ENCODE results near the gene ATP5F1D.

The ATP5F1D gene

DNA sequence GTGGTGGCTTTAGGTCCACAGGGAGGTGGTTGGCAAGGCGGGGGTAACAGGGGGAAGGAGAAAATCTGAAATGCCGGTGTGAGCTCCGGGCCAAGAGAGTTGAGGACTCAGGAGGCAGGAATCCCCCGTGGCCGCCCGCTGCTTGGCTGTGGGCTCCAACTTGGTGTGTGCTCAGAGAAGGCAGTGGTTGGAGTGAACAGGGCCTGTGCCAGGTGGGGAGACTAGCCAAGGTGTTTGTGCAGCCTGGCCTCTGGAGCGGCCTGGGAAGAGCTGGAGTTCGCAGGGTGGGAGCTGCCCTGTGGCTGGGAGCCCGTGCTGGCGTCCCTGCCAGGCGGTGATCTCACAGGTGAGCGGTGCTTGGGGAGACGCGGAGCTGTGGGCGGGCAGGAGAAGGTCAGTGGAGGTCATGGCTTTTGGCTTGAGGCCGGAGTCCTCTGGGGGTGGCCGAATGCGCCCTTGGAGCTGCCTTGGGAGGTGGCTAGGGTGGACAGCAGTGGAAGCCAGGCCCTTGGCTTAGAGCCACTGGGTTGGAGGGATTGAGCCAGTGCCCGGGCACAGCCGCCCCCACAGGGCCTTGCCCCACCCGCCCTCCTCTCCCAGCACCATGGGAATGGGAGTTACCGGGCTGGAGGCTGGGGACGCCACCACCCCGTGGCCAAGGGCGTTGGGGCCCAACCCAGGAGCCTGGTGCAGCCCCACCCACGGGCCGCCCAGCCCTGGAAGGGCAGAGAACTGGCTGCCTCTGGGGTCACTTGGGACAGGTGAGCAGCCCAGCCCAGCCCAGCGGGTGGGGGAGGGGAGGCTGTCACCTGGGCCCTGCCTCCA is 20.5 kb downstream of the ATP5F1D start:
- Histone ChIP-seq H3K79me2 (ENCODE audit: control insufficient read depth, insufficient read depth, low read length, unreplicated experiment) (peaks cover 2% of the 10 kb centered on the region), H2AFZ (ENCODE audit: low read length, unreplicated experiment) (no peak overlapping the region), H3K4me1 (ENCODE audit: control insufficient read depth, insufficient read depth, low read length, unreplicated experiment) (peaks cover 71% of the 10 kb centered on the region), H3K27me3 (ENCODE audit: insufficient read depth, low read length) (no peaks in the 10 kb centered on the region), H3K36me3 (ENCODE audit: insufficient read depth, low read length) (no peaks in the 10 kb centered on the region), H3K4me3 (ENCODE audit: low read depth, low read length) (peak overlapping the region; percentile 92), H3K27ac (ENCODE audit: low read depth, low read length) (peak overlapping the region; percentile 96)

DNA sequence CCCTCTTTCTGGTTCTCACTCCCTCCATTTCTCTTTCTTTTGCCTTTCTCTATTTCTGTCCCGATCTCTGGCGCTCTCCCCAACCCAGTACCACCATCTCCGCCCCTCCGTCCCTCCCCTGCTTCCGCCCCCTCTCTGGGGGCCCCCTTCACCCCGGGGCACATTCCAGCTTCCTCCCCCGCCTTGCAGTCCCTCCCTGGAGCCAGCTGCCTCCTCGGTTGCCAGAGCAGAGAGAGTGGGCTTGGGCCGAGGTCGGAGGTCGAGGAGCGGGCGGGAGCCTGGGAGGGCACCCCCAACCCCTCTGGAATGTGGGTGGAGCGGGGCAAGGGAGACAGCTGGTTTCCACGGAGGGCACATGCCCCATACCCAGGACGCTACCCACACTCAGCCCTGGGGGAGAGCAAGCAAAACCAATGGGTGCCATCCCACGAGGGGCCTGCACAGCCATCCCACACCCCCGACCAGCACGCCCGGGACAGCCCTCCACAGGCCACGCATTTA is 21.1 kb downstream of the ATP5F1D start:
- peak overlapping the region; percentile 92 for H3K4me3 ChIP-seq (ENCODE audit: low read depth, low read length)
- H3K4me1 ChIP-seq (ENCODE audit: control insufficient read depth, insufficient read depth, low read length, unreplicated experiment): peaks cover 68% of the 10 kb centered on the region
- H2AFZ ChIP-seq (ENCODE audit: low read length, unreplicated experiment): no peak overlapping the region
- H3K79me2 ChIP-seq (ENCODE audit: control insufficient read depth, insufficient read depth, low read length, unreplicated experiment): no peaks in the 10 kb centered on the region
- H3K36me3 ChIP-seq (ENCODE audit: insufficient read depth, low read length): no peaks in the 10 kb centered on the region
- no peaks in the 10 kb centered on the region for H3K27me3 ChIP-seq (ENCODE audit: insufficient read depth, low read length)
- peak overlapping the region; percentile 96 for H3K27ac ChIP-seq (ENCODE audit: low read depth, low read length)

DNA sequence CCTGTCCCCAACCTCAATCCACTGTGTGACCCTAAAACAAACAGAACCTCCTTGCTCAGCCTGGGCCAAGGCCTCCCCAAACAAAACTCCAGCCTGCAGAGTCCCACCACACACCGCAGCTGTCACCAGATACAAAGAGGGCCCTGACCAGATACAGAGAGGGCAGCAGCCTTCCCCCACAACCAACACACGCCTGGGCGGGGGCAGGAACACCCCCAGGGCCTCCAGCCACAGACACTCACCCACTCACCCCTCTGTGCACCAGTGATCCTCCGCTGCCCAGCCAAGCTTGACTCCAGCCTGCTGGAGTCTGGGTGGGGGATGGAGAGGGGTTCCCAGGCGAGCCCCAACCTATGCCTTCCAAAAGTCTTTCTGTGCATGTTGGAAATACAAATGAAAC is 21.6 kb downstream of the ATP5F1D start:
- H3K4me3 ChIP-seq (ENCODE audit: low read depth, low read length): no peak overlapping the region

DNA sequence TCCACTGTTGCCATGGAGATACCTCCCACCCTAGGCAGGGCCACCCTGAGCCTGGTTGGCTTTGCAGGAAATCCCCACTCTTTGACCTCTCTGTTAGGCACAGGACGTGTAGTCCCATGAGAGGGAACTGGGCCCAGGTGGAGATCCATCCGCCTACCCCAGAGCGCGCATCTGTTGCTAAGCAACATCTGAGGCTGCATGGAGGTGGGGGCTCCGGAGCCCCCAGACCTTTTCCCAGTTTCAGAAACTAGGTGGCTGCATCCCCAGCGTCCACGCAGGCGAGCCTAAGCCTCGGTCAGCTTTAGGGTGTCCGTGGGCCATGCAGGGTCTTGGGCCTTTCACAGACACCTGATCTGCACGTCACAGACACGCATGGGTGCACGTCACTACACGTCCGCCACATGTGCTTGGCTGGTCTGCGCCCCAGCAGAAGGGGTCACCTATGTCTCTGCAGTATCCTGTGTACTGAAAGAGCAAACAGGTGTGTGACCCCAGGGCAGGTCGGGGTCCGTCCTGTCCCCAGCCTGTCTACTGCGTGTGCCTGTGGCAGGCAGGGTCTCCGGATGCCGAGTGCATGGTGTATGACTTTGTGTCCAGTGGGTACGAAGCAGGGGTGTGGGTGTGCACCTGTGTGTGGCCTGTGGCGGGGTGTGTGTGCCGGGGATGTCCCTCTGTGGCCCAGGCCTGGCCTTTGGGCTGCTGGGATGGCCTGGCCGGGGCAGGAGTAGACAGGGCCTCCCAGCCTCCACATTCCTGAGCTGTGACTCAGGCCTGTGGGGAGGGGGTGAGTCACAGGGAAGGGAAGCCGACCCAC is 23.5 kb downstream of the ATP5F1D start:
- Histone ChIP-seq H3K27me3 (ENCODE audit: insufficient read depth, low read length) (no peaks in the 10 kb centered on the region), H3K27ac (ENCODE audit: low read depth, low read length) (peak overlapping the region; percentile 97), H3K4me1 (ENCODE audit: control insufficient read depth, insufficient read depth, low read length, unreplicated experiment) (peaks cover 60% of the 10 kb centered on the region), H3K36me3 (ENCODE audit: insufficient read depth, low read length) (no peaks in the 10 kb centered on the region), H3K4me3 (ENCODE audit: low read depth, low read length) (peak overlapping the region; percentile 45; the same call in 1 of the 2 replicates), H2AFZ (ENCODE audit: low read length, unreplicated experiment) (no peak overlapping the region), H3K79me2 (ENCODE audit: control insufficient read depth, insufficient read depth, low read length, unreplicated experiment) (peaks cover 3% of the 10 kb centered on the region)

More for the DNA sequence above, 21.6 kb downstream of the ATP5F1D start:
- H3K27me3 ChIP-seq (ENCODE audit: insufficient read depth, low read length): no peaks in the 10 kb centered on the region
- H2AFZ ChIP-seq (ENCODE audit: low read length, unreplicated experiment): no peak overlapping the region
- peak overlapping the region; percentile 96 for H3K27ac ChIP-seq (ENCODE audit: low read depth, low read length)
- H3K36me3 ChIP-seq (ENCODE audit: insufficient read depth, low read length): no peaks in the 10 kb centered on the region
- peaks cover 68% of the 10 kb centered on the region for H3K4me1 ChIP-seq (ENCODE audit: control insufficient read depth, insufficient read depth, low read length, unreplicated experiment)
- H3K79me2 ChIP-seq (ENCODE audit: control insufficient read depth, insufficient read depth, low read length, unreplicated experiment): no peaks in the 10 kb centered on the region

DNA sequence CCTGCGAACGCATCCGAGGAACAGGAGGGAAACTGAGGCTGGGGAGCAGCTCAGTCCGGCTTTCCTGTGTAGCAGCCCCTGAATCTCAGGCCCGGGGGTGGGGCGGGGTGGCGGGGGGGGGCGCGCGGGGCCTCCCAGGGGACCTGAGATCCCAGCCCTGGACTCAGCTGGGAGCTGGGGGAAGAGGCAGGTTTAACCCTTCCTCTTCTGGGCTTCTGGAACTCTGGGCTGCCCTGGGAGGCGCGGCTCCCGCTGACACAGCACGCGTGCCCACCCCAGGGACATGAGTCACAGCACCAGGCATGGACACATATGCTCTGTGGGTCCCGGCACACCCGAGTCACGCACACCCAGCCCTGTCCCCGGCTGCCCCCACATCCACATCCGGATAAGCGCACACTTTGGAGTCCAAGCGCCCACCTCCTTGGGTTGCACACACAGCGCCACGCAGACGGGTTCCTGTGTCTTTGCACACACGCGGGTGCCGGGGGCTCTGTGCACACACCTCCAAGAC is 24.1 kb downstream of the ATP5F1D start:
- Histone ChIP-seq H3K36me3 (ENCODE audit: insufficient read depth, low read length) (0 out of 2 replicates have a peak, but pooled peaks cover under 1% of the 10 kb centered on the region), H3K27ac (ENCODE audit: low read depth, low read length) (peak overlapping the region; percentile 97), H3K79me2 (ENCODE audit: control insufficient read depth, insufficient read depth, low read length, unreplicated experiment) (peaks cover 10% of the 10 kb centered on the region), H3K4me1 (ENCODE audit: control insufficient read depth, insufficient read depth, low read length, unreplicated experiment) (peaks cover 57% of the 10 kb centered on the region), H3K27me3 (ENCODE audit: insufficient read depth, low read length) (no peaks in the 10 kb centered on the region), H2AFZ (ENCODE audit: low read length, unreplicated experiment) (no peak overlapping the region), H3K4me3 (ENCODE audit: low read depth, low read length) (peak overlapping the region; percentile 78)

DNA sequence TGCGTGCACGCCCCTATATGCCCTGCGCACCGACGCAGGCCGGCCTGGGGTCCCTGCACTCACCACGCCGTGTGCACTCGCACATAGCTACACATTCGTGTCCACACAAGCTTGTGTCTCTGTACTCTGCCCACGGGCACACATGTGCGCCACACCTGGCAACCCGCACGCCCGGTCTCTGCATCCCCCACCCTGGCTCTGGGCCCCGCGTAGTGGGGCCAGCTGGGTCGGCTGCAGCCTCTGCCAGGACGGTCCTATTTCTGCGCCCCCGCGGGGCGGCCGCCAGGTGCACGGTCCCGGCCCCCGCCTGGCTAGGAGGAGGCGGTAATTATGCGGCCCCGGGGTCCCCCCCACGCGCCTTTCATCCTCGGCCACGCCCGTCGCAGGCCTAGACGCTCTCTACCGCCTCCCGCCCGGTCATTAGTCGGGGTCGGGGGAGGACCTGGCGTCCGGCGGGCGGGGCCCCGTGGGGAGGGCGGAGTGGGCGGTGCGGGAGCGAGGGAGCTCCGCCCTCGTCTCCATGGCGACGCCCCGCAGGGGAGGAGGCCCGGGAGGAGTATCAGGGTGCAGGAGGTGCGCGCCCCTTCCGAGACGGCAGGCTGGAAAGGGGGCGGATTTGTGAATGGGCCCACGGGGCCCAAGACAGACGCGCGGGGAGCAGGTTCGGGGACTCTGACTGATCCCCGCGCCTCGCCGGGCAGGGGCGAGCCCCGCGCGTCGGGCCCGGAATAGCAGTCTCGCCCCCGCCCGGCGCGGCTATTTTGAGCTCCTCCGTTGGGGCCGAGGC is 24.8 kb downstream of the ATP5F1D start:
- Histone ChIP-seq H3K36me3 (ENCODE audit: insufficient read depth, low read length) (0 out of 2 replicates have a peak, but pooled peaks cover 7% of the 10 kb centered on the region), H3K27me3 (ENCODE audit: insufficient read depth, low read length) (no peaks in the 10 kb centered on the region), H3K4me3 (ENCODE audit: low read depth, low read length) (peak overlapping the region; percentile 78), H3K27ac (ENCODE audit: low read depth, low read length) (peak overlapping the region; percentile 97), H3K4me1 (ENCODE audit: control insufficient read depth, insufficient read depth, low read length, unreplicated experiment) (peaks cover 61% of the 10 kb centered on the region), H3K79me2 (ENCODE audit: control insufficient read depth, insufficient read depth, low read length, unreplicated experiment) (peaks cover 16% of the 10 kb centered on the region), H2AFZ (ENCODE audit: low read length, unreplicated experiment) (no peak overlapping the region)

DNA sequence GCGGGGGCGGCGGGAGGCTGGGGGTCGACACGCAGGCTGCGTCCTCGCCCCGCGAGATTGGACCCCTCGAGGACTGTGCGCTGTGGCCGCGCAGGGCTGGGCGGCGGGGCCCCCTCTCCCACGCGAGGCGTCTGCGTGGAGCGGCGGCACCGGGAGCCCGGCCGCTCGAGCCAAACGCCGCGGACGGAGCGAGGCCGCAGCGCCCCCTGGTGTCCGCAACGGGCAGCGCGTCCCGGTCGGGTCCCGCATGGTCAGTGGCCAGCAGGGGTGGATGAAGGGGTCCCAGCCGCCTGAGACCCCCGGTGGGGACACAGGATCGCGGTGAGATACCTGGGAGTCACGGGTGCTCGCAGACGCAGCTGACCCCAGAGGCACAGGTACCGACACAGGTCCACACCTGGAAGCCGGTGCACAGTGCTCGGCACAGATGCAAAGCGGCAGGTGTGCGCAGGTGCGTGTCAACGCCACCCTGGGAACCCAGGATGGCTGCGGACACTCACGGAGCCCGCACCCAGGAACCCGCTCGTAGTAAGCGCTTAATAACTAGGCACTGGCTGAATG is 25.4 kb downstream of the ATP5F1D start:
- Histone ChIP-seq H3K4me3 (ENCODE audit: low read depth, low read length) (peak overlapping the region; percentile 78), H3K27ac (ENCODE audit: low read depth, low read length) (peak overlapping the region; percentile 97), H3K4me1 (ENCODE audit: control insufficient read depth, insufficient read depth, low read length, unreplicated experiment) (peaks cover 59% of the 10 kb centered on the region), H3K79me2 (ENCODE audit: control insufficient read depth, insufficient read depth, low read length, unreplicated experiment) (peaks cover 23% of the 10 kb centered on the region), H2AFZ (ENCODE audit: low read length, unreplicated experiment) (no peak overlapping the region), H3K27me3 (ENCODE audit: insufficient read depth, low read length) (no peaks in the 10 kb centered on the region), H3K36me3 (ENCODE audit: insufficient read depth, low read length) (peaks cover 8% of the 10 kb centered on the region; the same call in 1 of the 2 replicates)

DNA sequence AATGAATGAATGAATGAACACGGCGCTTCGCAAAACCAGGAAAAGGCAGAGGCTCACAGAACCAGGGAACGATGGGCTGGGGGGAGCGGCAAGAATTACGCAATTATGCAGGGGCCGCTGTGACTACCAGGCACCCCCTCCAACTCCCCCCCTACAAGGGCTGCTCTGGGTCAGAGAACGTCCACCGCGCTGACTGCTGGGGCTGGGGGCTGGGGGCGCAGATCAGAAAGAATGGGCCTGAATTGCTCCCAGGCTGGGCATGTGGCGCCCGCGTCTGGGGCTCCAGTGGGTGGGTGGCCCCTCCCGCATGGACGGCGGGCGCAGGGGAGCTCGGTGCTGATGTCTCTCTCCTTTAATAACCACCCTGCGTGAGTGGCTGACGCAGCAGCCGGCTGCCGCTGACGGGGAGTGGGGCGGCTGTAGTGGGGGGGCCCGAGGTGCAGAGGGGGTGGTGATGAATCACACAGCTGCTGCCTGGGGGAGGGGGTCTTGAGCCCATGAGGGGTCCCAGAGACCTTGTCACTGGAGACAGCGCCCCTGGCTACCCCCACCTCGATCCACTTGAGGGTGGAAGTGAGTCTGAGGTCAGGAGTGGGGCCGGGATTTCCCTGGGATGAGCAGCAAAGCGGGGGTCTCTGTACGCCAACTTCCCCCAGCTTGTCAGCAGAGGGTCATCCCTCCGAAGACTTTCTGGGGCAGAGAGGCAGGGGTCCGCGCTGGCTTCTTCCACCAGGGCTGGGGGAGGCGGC is 26.1 kb downstream of the ATP5F1D start:
- H3K36me3 ChIP-seq (ENCODE audit: insufficient read depth, low read length): peaks cover 15% of the 10 kb centered on the region; the same call in 1 of the 2 replicates
- H3K27ac ChIP-seq (ENCODE audit: low read depth, low read length): peak overlapping the region; percentile 98; the same call in 1 of the 2 replicates
- no peaks in the 10 kb centered on the region for H3K27me3 ChIP-seq (ENCODE audit: insufficient read depth, low read length)
- peaks cover 30% of the 10 kb centered on the region for H3K79me2 ChIP-seq (ENCODE audit: control insufficient read depth, insufficient read depth, low read length, unreplicated experiment)
- H3K4me3 ChIP-seq (ENCODE audit: low read depth, low read length): peak overlapping the region; percentile 78
- no peak overlapping the region for H2AFZ ChIP-seq (ENCODE audit: low read length, unreplicated experiment)
- peaks cover 53% of the 10 kb centered on the region for H3K4me1 ChIP-seq (ENCODE audit: control insufficient read depth, insufficient read depth, low read length, unreplicated experiment)

DNA sequence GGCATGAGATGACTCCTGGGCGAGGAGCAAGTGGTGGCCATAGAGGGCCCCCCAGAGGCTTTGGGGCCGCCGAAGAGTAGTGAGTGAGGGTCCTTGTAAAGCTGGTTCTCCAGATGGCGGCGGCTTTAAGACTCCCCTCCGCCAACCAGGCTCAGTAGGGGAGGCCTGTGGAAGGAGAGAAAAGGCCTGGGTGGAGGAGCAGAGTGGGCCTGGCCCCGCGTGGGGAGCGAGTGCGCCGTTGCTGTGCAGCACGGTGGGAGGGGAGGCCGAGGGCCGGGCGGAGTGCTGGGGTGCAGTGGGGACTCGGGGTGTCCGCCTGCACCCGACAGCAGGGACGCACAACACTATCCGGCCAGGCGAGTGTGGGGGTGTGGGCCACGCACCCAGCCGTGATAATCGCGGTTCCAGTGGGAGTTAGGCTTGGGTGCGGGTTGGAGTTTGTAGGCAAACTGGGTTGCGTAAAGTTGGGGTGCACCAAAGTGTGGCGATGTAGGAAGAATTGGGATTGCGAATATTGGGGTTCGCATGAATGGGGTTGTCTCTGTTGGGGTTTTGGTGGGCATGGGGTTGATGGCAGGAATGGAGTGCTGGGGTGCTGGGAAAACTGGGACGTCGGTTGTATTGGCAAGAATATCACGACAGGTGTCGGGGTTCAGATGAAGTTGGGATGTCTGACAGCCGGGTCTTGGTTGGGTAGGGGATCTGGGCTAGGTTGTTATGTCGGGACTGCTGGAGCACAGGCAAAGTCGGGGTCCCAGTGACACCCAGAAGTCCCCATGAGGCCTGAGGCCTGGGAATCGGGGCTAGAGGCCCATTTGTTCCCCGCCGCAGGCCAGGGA is 26.9 kb downstream of the ATP5F1D start:
- H3K27ac ChIP-seq (ENCODE audit: low read depth, low read length): peak overlapping the region; percentile 98
- peaks cover 46% of the 10 kb centered on the region for H3K4me1 ChIP-seq (ENCODE audit: control insufficient read depth, insufficient read depth, low read length, unreplicated experiment)
- H3K79me2 ChIP-seq (ENCODE audit: control insufficient read depth, insufficient read depth, low read length, unreplicated experiment): peaks cover 38% of the 10 kb centered on the region
- peaks cover 22% of the 10 kb centered on the region; the same call in 1 of the 2 replicates for H3K36me3 ChIP-seq (ENCODE audit: insufficient read depth, low read length)
- no peaks in the 10 kb centered on the region for H3K27me3 ChIP-seq (ENCODE audit: insufficient read depth, low read length)
- H2AFZ ChIP-seq (ENCODE audit: low read length, unreplicated experiment): no peak overlapping the region
- peak overlapping the region; percentile 78 for H3K4me3 ChIP-seq (ENCODE audit: low read depth, low read length)
